Karpas-422 (cell line): ENCODE data around the gene FAM184B. TPM values are rescaled to one million over a fixed set of nuclear protein-coding genes. Genes with fewer than 3 reads are reported as not detected.
A peak's percentile ranks its signal among the peaks of the same experiment; 100 is the strongest.

Source experiments
- DNase-seq: peaks from one replicate; pipeline ENCODE4 v3.0.0-alpha.2; 2015
- H2AFZ ChIP-seq: fragments of 200-600 bp; sonication (generic); 2 replicates; pipeline ENCODE4 v1.6.1; 2014; ENCODE audit warnings: antibody characterized with exemption, low read length, mixed read lengths
- H3K27ac ChIP-seq: fragments of 200-600 bp; sonication (generic); 2 replicates; pipeline ENCODE4 v1.5.1; 2014; ENCODE audit warnings: mild to moderate bottlenecking, low read length, moderate library complexity
- H3K27me3 ChIP-seq: fragments of 200-600 bp; sonication (generic); 2 replicates; pipeline ENCODE4 v1.6.1; 2014; ENCODE audit warnings: low read length, mixed read lengths
- H3K36me3 ChIP-seq: fragments of 200-600 bp; sonication (generic); 2 replicates; pipeline ENCODE4 v1.6.1; 2014; ENCODE audit warnings: low read length, mixed read lengths; ENCODE audit not compliant: insufficient read depth
- H3K4me1 ChIP-seq: fragments of 200-600 bp; sonication (generic); 2 replicates; pipeline ENCODE4 v1.6.1; 2014; ENCODE audit warnings: mild to moderate bottlenecking, low read length, mixed read lengths
- H3K4me2 ChIP-seq: fragments of 200-600 bp; sonication (generic); 2 replicates; pipeline ENCODE4 v1.6.1; 2014; ENCODE audit warnings: low read length, low read depth, mild to moderate bottlenecking; ENCODE audit not compliant: poor library complexity, severe bottlenecking
- H3K4me3 ChIP-seq: fragments of 200-600 bp; sonication (generic); 2 replicates; pipeline ENCODE4 v1.5.1; 2014; ENCODE audit warnings: mild to moderate bottlenecking, antibody characterized with exemption, low read length, mixed read lengths
- H3K79me2 ChIP-seq: fragments of 200-600 bp; sonication (generic); 2 replicates; pipeline ENCODE4 v1.6.1; 2014; ENCODE audit warnings: mild to moderate bottlenecking, low read length, mixed read lengths
- H3K9ac ChIP-seq: fragments of 200-600 bp; sonication (generic); 2 replicates; pipeline ENCODE4 v1.6.0; 2014; ENCODE audit warnings: low read length
- H3K9me2 ChIP-seq: fragments of 200-600 bp; sonication (generic), shearing (Covaris generic); replicated peaks from 2 replicates; pipeline ENCODE4 v1.6.0; 2014; ENCODE audit warnings: mild to moderate bottlenecking, low read length, moderate library complexity; ENCODE audit not compliant: insufficient read depth
- H3K9me3 ChIP-seq: fragments of 300-700, 200-600 bp; sonication (generic); 2 replicates; pipeline ENCODE4 v1.6.1; 2014; ENCODE audit warnings: low read length, mixed read lengths
- H4K20me1 ChIP-seq: fragments of 200-600 bp; sonication (generic); 2 replicates; pipeline ENCODE4 v1.6.1; 2014; ENCODE audit warnings: mild to moderate bottlenecking, antibody characterized with exemption, low read length, low read depth; ENCODE audit not compliant: insufficient read depth
- total RNA-seq: library from RNA; depleted of rRNA; stranded (reverse); fragments of >200 nt; shearing (Covaris generic); gene quantifications from 2 replicates; pipeline ENCODE4 v1.2.3, GENCODE V29; 2014; ENCODE audit warnings: low replicate concordance

FAM184B gene
- total RNA-seq, 1 experiment from 2014 or later = not detected

- Histone ChIP-seq H3K79me2 (no peaks in the 10 kb centered on the region), H3K4me2 (no peak overlapping the region), H3K9me3 (no peaks in the 10 kb centered on the region), H3K9ac (no peak overlapping the region), H3K27ac (no peak overlapping the region), H4K20me1 (no peaks in the 10 kb centered on the region), H3K9me2 (no peaks in the 10 kb centered on the region), H3K27me3 (no peaks in the 10 kb centered on the region), H3K4me3 (no peak overlapping the region), H2AFZ (no peak overlapping the region), H3K36me3 (no peaks in the 10 kb centered on the region), H3K4me1 (no peaks in the 10 kb centered on the region)
- DNase-seq = no peak
Measured at GRCh38 chr4:17758485-17758884, 22.9 kb downstream of the FAM184B start.

DNA sequence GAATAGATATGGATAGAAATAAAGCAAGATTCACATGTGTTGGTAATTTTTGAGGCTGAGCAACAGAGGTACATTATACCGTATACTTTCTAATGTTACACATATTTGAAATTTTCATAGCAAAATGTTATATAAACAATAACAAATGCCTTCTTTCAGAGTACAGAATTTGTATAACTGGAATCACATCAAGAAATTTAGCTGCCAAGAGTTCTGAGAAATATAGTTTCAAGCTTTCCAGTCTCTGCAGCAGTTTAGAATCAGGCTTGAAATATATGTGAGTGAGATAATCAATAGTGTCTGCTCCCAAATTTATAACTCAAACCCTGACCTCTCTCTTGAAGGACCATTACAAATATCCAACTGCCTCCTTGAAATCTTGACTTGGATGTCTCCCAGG lies 23.8 kb downstream of the FAM184B start:
- Histone ChIP-seq H4K20me1 (no peaks in the 10 kb centered on the region), H2AFZ (no peak overlapping the region), H3K4me2 (no peak overlapping the region), H3K36me3 (no peaks in the 10 kb centered on the region), H3K79me2 (no peaks in the 10 kb centered on the region), H3K4me1 (peaks cover 4% of the 10 kb centered on the region), H3K9ac (no peak overlapping the region), H3K9me2 (no peaks in the 10 kb centered on the region), H3K27ac (no peak overlapping the region), H3K4me3 (no peak overlapping the region), H3K9me3 (no peaks in the 10 kb centered on the region), H3K27me3 (no peaks in the 10 kb centered on the region)
- DNase-seq = no peak

DNA sequence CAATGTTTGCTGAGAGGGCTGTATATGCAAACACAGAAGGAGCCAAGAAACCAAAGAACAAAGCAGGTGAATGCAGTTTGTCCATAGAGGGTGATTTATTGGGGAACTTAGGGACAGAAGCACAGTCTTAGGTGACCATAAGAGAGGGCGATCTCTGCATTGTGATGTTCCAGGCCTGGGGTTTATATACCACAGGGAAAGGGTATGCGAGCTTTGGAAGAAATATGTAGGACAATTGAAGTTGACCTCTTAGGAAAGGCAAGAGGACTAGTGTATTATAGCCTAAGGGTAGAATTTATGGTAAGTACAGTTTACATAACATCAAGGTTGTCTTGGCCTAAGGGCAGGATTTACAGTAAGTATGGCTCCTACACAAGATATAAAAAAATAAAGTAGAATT lies 27.8 kb downstream of the FAM184B start:
- no peaks in the 10 kb centered on the region for H3K27me3 ChIP-seq
- DNase-seq = peak; percentile 32
- no peak overlapping the region for H3K27ac ChIP-seq
- H3K79me2 ChIP-seq = no peaks in the 10 kb centered on the region
- no peak overlapping the region for H3K4me2 ChIP-seq
- H3K9me3 ChIP-seq = no peaks in the 10 kb centered on the region
- H3K9ac ChIP-seq = no peak overlapping the region
- peaks cover 10% of the 10 kb centered on the region for H3K4me1 ChIP-seq
- no peaks in the 10 kb centered on the region for H3K36me3 ChIP-seq
- no peaks in the 10 kb centered on the region for H4K20me1 ChIP-seq
- H3K9me2 ChIP-seq = no peaks in the 10 kb centered on the region
- H2AFZ ChIP-seq = no peak overlapping the region
- H3K4me3 ChIP-seq = no peak overlapping the region

DNA sequence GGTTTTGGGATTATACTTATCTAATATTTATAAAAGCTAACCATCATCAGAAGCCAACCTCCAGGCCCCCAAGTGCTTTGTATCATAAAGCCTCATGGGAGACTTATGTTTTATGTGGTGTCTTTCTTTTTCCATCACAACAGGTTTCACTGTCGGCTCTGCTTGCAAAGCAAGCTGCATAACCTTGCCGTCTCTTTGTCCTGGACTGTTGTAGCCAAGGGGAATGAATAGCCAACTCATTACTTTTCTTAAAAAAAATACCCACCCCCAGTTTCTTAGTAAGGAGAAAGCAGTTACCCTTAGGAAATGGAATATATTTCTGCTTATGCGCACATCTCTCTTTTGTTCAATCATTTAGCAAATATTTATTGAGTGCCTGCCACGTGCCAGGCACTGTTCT lies 40.7 kb downstream of the FAM184B start:
- H3K4me3 ChIP-seq = no peak overlapping the region

GRCh38 chr4:17736484-17736883 lies 44.9 kb downstream of the FAM184B start:
- H4K20me1 ChIP-seq = no peaks in the 10 kb centered on the region

More for the DNA sequence above, 40.7 kb downstream of the FAM184B start:
- DNase-seq = no peak
- Histone ChIP-seq H3K36me3 (no peaks in the 10 kb centered on the region), H3K27me3 (no peaks in the 10 kb centered on the region), H3K4me1 (no peaks in the 10 kb centered on the region; the same call in 1 of the 2 replicates), H4K20me1 (no peaks in the 10 kb centered on the region), H3K9me2 (no peaks in the 10 kb centered on the region), H3K79me2 (no peaks in the 10 kb centered on the region), H3K27ac (no peak overlapping the region), H3K4me2 (no peak overlapping the region), H3K9me3 (no peaks in the 10 kb centered on the region), H3K9ac (no peak overlapping the region), H2AFZ (no peak overlapping the region)

DNA sequence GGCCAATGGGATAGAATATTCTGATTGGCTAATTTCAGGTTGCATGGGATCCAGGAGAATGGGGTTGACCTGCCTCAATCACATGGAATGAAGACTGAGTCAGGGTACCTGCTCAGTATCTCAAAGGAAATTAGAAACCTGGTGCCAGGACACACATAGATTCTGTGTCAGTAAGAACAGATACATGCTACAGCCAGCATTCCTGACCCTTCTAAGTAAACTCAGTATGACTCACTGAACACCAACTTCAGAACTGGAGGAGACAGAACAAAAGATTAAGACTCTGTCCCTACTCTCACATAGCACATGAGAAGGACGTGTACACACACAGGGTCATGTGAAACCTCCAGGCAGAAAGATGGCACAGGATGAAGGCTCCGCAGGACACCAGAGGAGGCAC lies 54.5 kb downstream of the FAM184B start:
- H3K79me2 ChIP-seq = no peaks in the 10 kb centered on the region
- no peak overlapping the region for H2AFZ ChIP-seq
- no peak overlapping the region for H3K9ac ChIP-seq
- H3K4me3 ChIP-seq = no peak overlapping the region
- H4K20me1 ChIP-seq = no peaks in the 10 kb centered on the region
- H3K4me1 ChIP-seq = no peaks in the 10 kb centered on the region
- no peaks in the 10 kb centered on the region for H3K9me2 ChIP-seq
- no peaks in the 10 kb centered on the region for H3K36me3 ChIP-seq
- no peak overlapping the region for H3K27ac ChIP-seq
- H3K27me3 ChIP-seq = no peaks in the 10 kb centered on the region
- H3K4me2 ChIP-seq = no peak overlapping the region
- no peak for DNase-seq
- no peaks in the 10 kb centered on the region for H3K9me3 ChIP-seq

More at GRCh38 chr4:17736484-17736883, 44.9 kb downstream of the FAM184B start:
- Histone ChIP-seq H3K9ac (no peak overlapping the region), H3K36me3 (no peaks in the 10 kb centered on the region), H3K9me2 (no peaks in the 10 kb centered on the region), H3K9me3 (no peaks in the 10 kb centered on the region), H3K27me3 (no peaks in the 10 kb centered on the region), H2AFZ (no peak overlapping the region), H3K79me2 (no peaks in the 10 kb centered on the region), H3K4me3 (no peak overlapping the region), H3K27ac (no peak overlapping the region), H3K4me2 (no peak overlapping the region), H3K4me1 (no peaks in the 10 kb centered on the region; the same call in 1 of the 2 replicates)
- no peak for DNase-seq

DNA sequence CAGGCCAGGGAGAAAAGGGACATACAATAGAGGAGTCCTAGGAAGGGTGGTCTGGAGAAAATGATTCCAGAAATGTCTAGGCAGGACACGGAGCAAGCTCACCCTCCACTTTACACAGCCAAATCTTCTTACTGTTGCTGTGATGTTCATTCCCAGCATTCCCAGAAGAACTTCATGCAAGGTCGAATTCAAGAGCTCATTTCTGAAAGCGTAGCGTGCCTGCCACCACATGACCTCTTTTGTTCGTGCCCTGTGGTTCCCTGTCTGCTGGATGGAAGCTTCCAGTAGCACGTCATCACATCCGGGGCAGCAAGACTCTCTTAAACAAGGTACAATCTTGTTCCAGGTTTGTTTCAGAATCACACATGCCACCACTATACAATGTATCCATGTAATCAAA lies 57.8 kb downstream of the FAM184B start:
- no peak for DNase-seq
- H2AFZ ChIP-seq = no peak overlapping the region
- H3K4me3 ChIP-seq = no peak overlapping the region
- H3K27ac ChIP-seq = no peak overlapping the region
- no peaks in the 10 kb centered on the region for H3K9me3 ChIP-seq
- no peak overlapping the region for H3K9ac ChIP-seq
- H3K9me2 ChIP-seq = no peaks in the 10 kb centered on the region
- no peaks in the 10 kb centered on the region for H3K79me2 ChIP-seq
- H4K20me1 ChIP-seq = no peaks in the 10 kb centered on the region
- no peaks in the 10 kb centered on the region for H3K27me3 ChIP-seq
- H3K36me3 ChIP-seq = no peaks in the 10 kb centered on the region
- H3K4me2 ChIP-seq = no peak overlapping the region
- no peaks in the 10 kb centered on the region for H3K4me1 ChIP-seq

DNA sequence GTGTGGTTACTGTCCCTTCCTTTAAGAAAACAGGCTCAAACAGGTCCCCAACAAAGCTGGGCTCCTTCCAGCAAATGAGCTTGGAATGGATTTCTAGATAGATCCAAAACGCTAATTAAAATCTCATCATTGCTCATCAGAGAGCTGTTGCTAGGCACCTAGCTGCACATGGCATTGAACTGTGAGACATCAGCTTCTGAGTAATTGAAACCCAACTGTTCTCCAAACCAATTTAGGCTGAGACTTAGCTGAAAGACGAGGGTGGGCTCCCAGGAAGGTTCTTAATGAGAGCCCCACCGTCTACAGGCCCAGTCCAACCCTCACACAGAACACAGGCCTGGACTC lies 59.1 kb downstream of the FAM184B start:
- H3K9me3 ChIP-seq = no peaks in the 10 kb centered on the region
- H3K4me1 ChIP-seq = no peaks in the 10 kb centered on the region
- DNase-seq = no peak

More for the DNA sequence above, 59.1 kb downstream of the FAM184B start:
- Histone ChIP-seq H4K20me1 (no peaks in the 10 kb centered on the region), H2AFZ (no peak overlapping the region), H3K4me3 (no peak overlapping the region), H3K9me2 (no peaks in the 10 kb centered on the region), H3K36me3 (no peaks in the 10 kb centered on the region), H3K27me3 (no peaks in the 10 kb centered on the region), H3K4me2 (no peak overlapping the region), H3K79me2 (no peaks in the 10 kb centered on the region), H3K9ac (no peak overlapping the region), H3K27ac (no peak overlapping the region)
